ENCODE measurements around the gene CHD2. TPM values are rescaled to one million over a fixed set of nuclear protein-coding genes. Genes with fewer than 3 reads are reported as not detected.

CHD2 gene
- 28.1 to 39.0 TPM (median 31.0 TPM) in 5 replicates for total RNA-seq (2022; extraction: Qiagen RNA extraction; ENCODE audit: low read depth)

GRCh38 chr15:92899948-92900730 is at the start of gene CHD2:
Gene CHD2 (plus strand): TSS chr15:92900324. CDS start chr15:92901238, 914 bp downstream.

Other genes with a start within 250 kb of the CHD2 start
- gene FAM174B, start 244.5 kb upstream of the CHD2 start, total RNA-seq (2022; extraction: Qiagen RNA extraction; ENCODE audit: low read depth): 4.8 to 8.2 TPM (median 7.0 TPM) in 5 replicates
- 0.21 to 0.42 TPM (median 0.26 TPM) in 5 replicates for gene RGMA, start 188.9 kb downstream of the CHD2 start, total RNA-seq (2022; extraction: Qiagen RNA extraction; ENCODE audit: low read depth)